ENCODE data around the gene SLC41A1. TPM values are rescaled to one million over a fixed set of nuclear protein-coding genes. Genes with fewer than 3 reads are reported as not detected.

The SLC41A1 gene
- total RNA-seq, 4 donors from 2014 or later: 15.7 to 20.9 (median 18.6) TPM

- H3K27ac ChIP-seq: no peak overlapping the region
- DNase-seq (ENCODE audit: low spot score in 2 of 2): no peak
- H3K4me3 ChIP-seq: no peak overlapping the region
- peaks cover 0 to 18% (median 0%) of the 10 kb centered on the region in 4 donors for H3K4me1 ChIP-seq
- H3K36me3 ChIP-seq: peaks cover 2 to 91% (median 6%) of the 10 kb centered on the region in 3 donors
- 91 to 94% methylated on average over 2 of the region's 2 CpGs for WGBS, 2 donors
- TF ChIP-seq POLR2A (IDR thresholded peaks at IDR 0.05) (no peak), EP300 (IDR thresholded peaks at IDR 0.05) (no peak)
- TF ChIP-seq, protein P1, sequence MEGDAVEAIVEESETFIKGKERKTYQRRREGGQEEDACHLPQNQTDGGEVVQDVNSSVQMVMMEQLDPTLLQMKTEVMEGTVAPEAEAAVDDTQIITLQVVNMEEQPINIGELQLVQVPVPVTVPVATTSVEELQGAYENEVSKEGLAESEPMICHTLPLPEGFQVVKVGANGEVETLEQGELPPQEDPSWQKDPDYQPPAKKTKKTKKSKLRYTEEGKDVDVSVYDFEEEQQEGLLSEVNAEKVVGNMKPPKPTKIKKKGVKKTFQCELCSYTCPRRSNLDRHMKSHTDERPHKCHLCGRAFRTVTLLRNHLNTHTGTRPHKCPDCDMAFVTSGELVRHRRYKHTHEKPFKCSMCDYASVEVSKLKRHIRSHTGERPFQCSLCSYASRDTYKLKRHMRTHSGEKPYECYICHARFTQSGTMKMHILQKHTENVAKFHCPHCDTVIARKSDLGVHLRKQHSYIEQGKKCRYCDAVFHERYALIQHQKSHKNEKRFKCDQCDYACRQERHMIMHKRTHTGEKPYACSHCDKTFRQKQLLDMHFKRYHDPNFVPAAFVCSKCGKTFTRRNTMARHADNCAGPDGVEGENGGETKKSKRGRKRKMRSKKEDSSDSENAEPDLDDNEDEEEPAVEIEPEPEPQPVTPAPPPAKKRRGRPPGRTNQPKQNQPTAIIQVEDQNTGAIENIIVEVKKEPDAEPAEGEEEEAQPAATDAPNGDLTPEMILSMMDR (IDR thresholded peaks at IDR 0.05): no peak
- H3K9me3 ChIP-seq: no peaks in the 10 kb centered on the region
- H3K27me3 ChIP-seq: no peaks in the 10 kb centered on the region
These were observed 15.8 kb downstream of the SLC41A1 start for GRCh38 chr1:205797168-205797567.

DNA sequence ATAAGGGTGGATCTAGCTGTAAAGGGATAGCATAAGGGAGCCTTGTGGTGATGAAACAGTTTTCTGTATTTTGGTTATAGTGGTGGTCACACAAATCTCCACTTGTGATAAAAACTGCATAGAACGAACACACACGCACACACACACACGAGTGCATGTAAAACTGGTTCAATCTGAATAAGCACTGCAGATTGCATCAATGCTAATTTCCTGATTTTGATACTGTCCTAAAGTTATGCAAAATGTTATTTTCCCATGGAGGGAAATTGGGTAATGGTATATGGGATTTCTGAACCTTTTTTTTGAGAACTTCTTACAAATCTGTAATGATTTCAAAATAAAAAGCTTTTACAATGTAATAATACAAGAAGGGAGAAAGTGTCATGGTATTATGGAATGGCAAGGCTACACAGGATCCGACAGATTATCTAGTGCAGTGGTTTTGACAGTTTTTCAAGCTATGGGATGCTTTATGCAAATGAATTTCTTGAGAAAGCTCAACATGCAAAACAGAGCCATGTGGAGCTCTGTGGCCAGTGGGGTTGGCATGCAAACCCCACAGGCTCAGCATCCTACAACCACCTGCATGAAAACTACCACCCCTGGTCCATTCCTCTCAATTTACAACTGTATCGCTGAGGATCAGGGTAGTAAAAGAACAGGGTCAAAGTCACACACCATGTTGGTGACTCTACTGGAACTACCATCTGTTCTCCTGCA lies 18.8 kb downstream of the SLC41A1 start:
- Histone ChIP-seq H3K27ac (no peak overlapping the region), H3K4me3 (no peak overlapping the region), H3K36me3 (peaks cover 2 to 100% (median 6%) of the 10 kb centered on the region in 3 donors), H3K9me3 (no peaks in the 10 kb centered on the region), H3K27me3 (no peaks in the 10 kb centered on the region), H3K4me1 (no peaks in the 10 kb centered on the region)
- TF ChIP-seq POLR2A (IDR thresholded peaks at IDR 0.05) (no peak), EP300 (IDR thresholded peaks at IDR 0.05) (no peak)
- TF ChIP-seq, protein P1 (IDR thresholded peaks at IDR 0.05): no peak
- DNase-seq (ENCODE audit: low spot score in 2 of 2): no peak
- WGBS, 2 donors: 63 to 72% methylated on average over 5 of the region's 5 CpGs

- no peaks in the 10 kb centered on the region for H3K4me1 ChIP-seq
- TF ChIP-seq, protein P1 (IDR thresholded peaks at IDR 0.05): no peak
- TF ChIP-seq POLR2A (IDR thresholded peaks at IDR 0.05) (no peak), EP300 (IDR thresholded peaks at IDR 0.05) (no peak)
- no peak for DNase-seq (ENCODE audit: low spot score in 2 of 2)
- H3K36me3 ChIP-seq: peaks cover 2 to 90% (median 6%) of the 10 kb centered on the region in 3 donors
- 68 to 76% methylated on average over 6 of the region's 6 CpGs for WGBS, 2 donors
- H3K9me3 ChIP-seq: no peaks in the 10 kb centered on the region
- peak overlapping the region in 1 of 4 donors; percentile 7 for H3K27ac ChIP-seq
- no peak overlapping the region for H3K4me3 ChIP-seq
- H3K27me3 ChIP-seq: no peaks in the 10 kb centered on the region
These were observed 19.9 kb downstream of the SLC41A1 start for GRCh38 chr1:205792961-205793673.

- H3K27me3 ChIP-seq: no peaks in the 10 kb centered on the region
- WGBS, 2 donors: 72 to 88% methylated on average over 8 of the region's 8 CpGs
- no peak overlapping the region for H3K4me3 ChIP-seq
- no peak for TF ChIP-seq EP300 (IDR thresholded peaks at IDR 0.05)
- TF ChIP-seq POLR2A (IDR thresholded peaks at IDR 0.05): no peak
- TF ChIP-seq, protein P1 (IDR thresholded peaks at IDR 0.05): no peak
- H3K4me1 ChIP-seq: no peaks in the 10 kb centered on the region
- no peaks in the 10 kb centered on the region for H3K9me3 ChIP-seq
- no peak for DNase-seq (ENCODE audit: low spot score in 2 of 2)
- peak overlapping the region in 1 of 4 donors; percentile 7 for H3K27ac ChIP-seq
- H3K36me3 ChIP-seq: peaks cover 2 to 84% (median 3%) of the 10 kb centered on the region in 3 donors
These were observed 20.5 kb downstream of the SLC41A1 start for GRCh38 chr1:205792481-205792881.

Data from tibial nerve (tissue), 4 donors.